Measurements from ENCODE around the gene STX10.
"Not testable (repeated sequence)": the region's sequence is repeated elsewhere in the genome, so short reads cannot be mapped to it uniquely, and the experiment has no call there.

Gene STX10

GRCh38 chr19:13150187-13150930 is at the start of gene STX10, which contains the start of gene IER2:
Gene STX10, minus strand, starts transcription at chr19:13150375. Its CDS starts 202 bp downstream, at chr19:13150173.
Gene IER2, plus strand, starts transcription at chr19:13150411. Its CDS starts 2,776 bp downstream, at chr19:13153187.
- DNase-seq (ENCODE audit: low read depth in 2 of 2) = peak; percentile 89

GRCh38 chr19:13198634-13199033 is 48.5 kb upstream of the STX10 start:
- DNase-seq (ENCODE audit: low read depth in 2 of 2) = no peak

- peak in 1 of 2 donors; percentile 21 for DNase-seq (ENCODE audit: low read depth in 2 of 2)
Measured at GRCh38 chr19:13195678-13196077, 45.5 kb upstream of the STX10 start.

- no peak for DNase-seq (ENCODE audit: low read depth in 2 of 2)
Measured at GRCh38 chr19:13190781-13191540, 40.8 kb upstream of the STX10 start.

GRCh38 chr19:13189600-13189999 is 39.4 kb upstream of the STX10 start:
- no peak for DNase-seq (ENCODE audit: low read depth in 2 of 2)

- DNase-seq (ENCODE audit: low read depth in 2 of 2) = no peak
Measured at GRCh38 chr19:13187419-13187818, 37.2 kb upstream of the STX10 start.

- DNase-seq (ENCODE audit: low read depth in 2 of 2) = not testable (repeated sequence)
Measured at GRCh38 chr19:13186688-13187087, 36.5 kb upstream of the STX10 start.

- not testable (repeated sequence) for DNase-seq (ENCODE audit: low read depth in 2 of 2)
Measured at GRCh38 chr19:13185763-13186657, 35.8 kb upstream of the STX10 start.

GRCh38 chr19:13184926-13185325 is 34.8 kb upstream of the STX10 start:
- DNase-seq (ENCODE audit: low read depth in 2 of 2) = not testable (repeated sequence)

- DNase-seq (ENCODE audit: low read depth in 2 of 2) = peak; percentile 44 to 53
Measured at GRCh38 chr19:13181747-13182388, 31.7 kb upstream of the STX10 start.

GRCh38 chr19:13178291-13178690 is 28.1 kb upstream of the STX10 start:
- not testable (repeated sequence) for DNase-seq (ENCODE audit: low read depth in 2 of 2)

GRCh38 chr19:13177584-13177983 is 27.4 kb upstream of the STX10 start:
- not testable (repeated sequence) for DNase-seq (ENCODE audit: low read depth in 2 of 2)

- no peak for DNase-seq (ENCODE audit: low read depth in 2 of 2)
Measured at GRCh38 chr19:13176345-13176744, 26.2 kb upstream of the STX10 start.

- no peak for DNase-seq (ENCODE audit: low read depth in 2 of 2)
Measured at GRCh38 chr19:13173139-13173737, 23.1 kb upstream of the STX10 start.

- DNase-seq (ENCODE audit: low read depth in 2 of 2) = peak; percentile 69 to 78
Measured at GRCh38 chr19:13172346-13173138, 22.4 kb upstream of the STX10 start.

- DNase-seq (ENCODE audit: low read depth in 2 of 2) = no peak
Measured at GRCh38 chr19:13171146-13171545, 21.0 kb upstream of the STX10 start.

- DNase-seq (ENCODE audit: low read depth in 2 of 2) = no peak
Measured at GRCh38 chr19:13169769-13170168, 19.6 kb upstream of the STX10 start.

- DNase-seq (ENCODE audit: low read depth in 2 of 2) = not testable (repeated sequence)
Measured at GRCh38 chr19:13166151-13166550, 16.0 kb upstream of the STX10 start.

GRCh38 chr19:13165162-13165997 is 15.2 kb upstream of the STX10 start:
- no peak for DNase-seq (ENCODE audit: low read depth in 2 of 2)

Measured in stimulated activated CD8-positive, alpha-beta memory T cell treated with anti-CD3 and anti-CD28 coated beads, Interleukin-15, amount 100 ng/mL, for 48 hours (primary cell).